Stimulated activated CD4-positive, alpha-beta T cell treated with anti-CD3 and anti-CD28 coated beads, Interleukin-4, amount 100 ng/mL, for 48 hours (primary cell): ENCODE results near the gene SNCAIP.

ENCODE experiments used
- DNase-seq, 2 donors: peaks; one replicate each; pipeline ENCODE4 v3.0.0-alpha.2; 2020; ENCODE audit warnings: low read depth in 2 of 2

The SNCAIP gene

GRCh38 chr5:122311961-122312590 is at the start of gene SNCAIP:
Gene SNCAIP, plus strand, starts transcription at chr5:122312237. Its CDS starts 78,898 bp downstream, at chr5:122391135.
- no peak for DNase-seq

- DNase-seq, result no peak
These were observed 48.5 kb upstream of the SNCAIP start for GRCh38 chr5:122263352-122264030.

GRCh38 chr5:122264610-122265009 is 47.4 kb upstream of the SNCAIP start:
- no peak for DNase-seq

GRCh38 chr5:122267185-122267584 is 44.9 kb upstream of the SNCAIP start:
- no peak for DNase-seq

GRCh38 chr5:122273696-122274095 is 38.3 kb upstream of the SNCAIP start:
- no peak for DNase-seq

GRCh38 chr5:122283592-122283991 is 28.4 kb upstream of the SNCAIP start:
- no peak for DNase-seq

- no peak for DNase-seq
These were observed 25.5 kb upstream of the SNCAIP start for GRCh38 chr5:122286541-122286940.

GRCh38 chr5:122287101-122287500 is 24.9 kb upstream of the SNCAIP start:
- no peak for DNase-seq

GRCh38 chr5:122291000-122291901 is 20.8 kb upstream of the SNCAIP start:
- no peak for DNase-seq

- no peak for DNase-seq
These were observed 19.7 kb upstream of the SNCAIP start for GRCh38 chr5:122292332-122292731.

GRCh38 chr5:122295138-122295537 is 16.9 kb upstream of the SNCAIP start:
- DNase-seq, result no peak

GRCh38 chr5:122296871-122297270 is 15.2 kb upstream of the SNCAIP start:
- no peak for DNase-seq

GRCh38 chr5:122297587-122298298 is 14.3 kb upstream of the SNCAIP start:
- DNase-seq, result no peak

- DNase-seq, result no peak
These were observed 11.7 kb upstream of the SNCAIP start for GRCh38 chr5:122300374-122300773.

- no peak for DNase-seq
These were observed 11.0 kb upstream of the SNCAIP start for GRCh38 chr5:122301016-122301415.

- no peak for DNase-seq
These were observed 7.4 kb upstream of the SNCAIP start for GRCh38 chr5:122304471-122305215.

- DNase-seq, result no peak
These were observed 5.6 kb upstream of the SNCAIP start for GRCh38 chr5:122306461-122306860.

GRCh38 chr5:122310889-122311288 is 1.1 kb upstream of the SNCAIP start:
- no peak for DNase-seq

- DNase-seq, result no peak
These were observed 508 bp upstream of the SNCAIP start for GRCh38 chr5:122311497-122311960.

GRCh38 chr5:122312591-122313406 is 762 bp downstream of the SNCAIP start:
- no peak for DNase-seq
